ENCODE measurements around the gene STARD6. TPM values are rescaled to one million over a fixed set of nuclear protein-coding genes. Genes with fewer than 3 reads are reported as not detected.

Gene STARD6
- total RNA-seq, 2 experiments from 2014 or later: not detected

GRCh38 chr18:54359233-54359632 lies 1.6 kb upstream of the STARD6 start:
- Histone ChIP-seq H3K4me3 (ENCODE audit: low read length) (no peak overlapping the region), H3K36me3 (ENCODE audit: insufficient read depth, low read length) (no peaks in the 10 kb centered on the region), H3K27ac (ENCODE audit: low read depth in 1 of 2, low read length in 2 of 2) (no peak overlapping the region), H3K9me3 (ENCODE audit: control insufficient read depth in 1 of 2, insufficient read depth in 1 of 2, low read length in 2 of 2) (no peaks in the 10 kb centered on the region), H3K4me1 (ENCODE audit: insufficient read depth, low read length) (peaks cover 13% of the 10 kb centered on the region), H3K27me3 (ENCODE audit: control insufficient read depth in 1 of 2, insufficient read depth in 2 of 2, low read length in 2 of 2) (no peaks in the 10 kb centered on the region)
- TF ChIP-seq CTCF (IDR thresholded peaks at IDR 0.05): no peak
- Mint-ChIP-seq H3K27ac (no peak overlapping the region), H3K36me3 (ENCODE audit: low read depth) (peaks cover 16% of the 10 kb centered on the region), H3K4me1 (ENCODE audit: low read depth) (peaks cover 23% of the 10 kb centered on the region), H3K27me3 (no peaks in the 10 kb centered on the region), H3K9me3 (no peaks in the 10 kb centered on the region), H3K4me3 (peak overlapping the region; percentile 98)
- POLR2A ChIA-PET: no interaction called here
- DNase-seq (no peak), ATAC-seq (ENCODE audit: poor library complexity) (no peak)
- CTCF ChIA-PET: no interaction called here
- intact Hi-C loops (cut with DNase I, micrococcal nuclease): no loop called here

GRCh38 chr18:54358495-54359040 lies 910 bp upstream of the STARD6 start:
- peak overlapping the region; percentile 83 for H3K27ac Mint-ChIP-seq

GRCh38 chr18:54357082-54357659 lies 487 bp downstream of the STARD6 start:
- ATAC-seq (ENCODE audit: poor library complexity) (peak; percentile 15), DNase-seq (no peak)
- H3K9me3 ChIP-seq (ENCODE audit: control insufficient read depth in 1 of 2, insufficient read depth in 1 of 2, low read length in 2 of 2): no peaks in the 10 kb centered on the region
- peaks cover 16% of the 10 kb centered on the region for H3K36me3 Mint-ChIP-seq (ENCODE audit: low read depth)
- peaks cover 2% of the 10 kb centered on the region for H3K27me3 Mint-ChIP-seq
- ChIA-PET CTCF (interaction anchor here (0.6 to 1.9 kb wide), 6 partner anchors 11 to 134 kb away, joined by 3 to 17 read pairs (median 4); no protein-coding TSS in a partner anchor), POLR2A (interaction anchor here (1.0 to 2.3 kb wide), 5 partner anchors 19 to 134 kb away, joined by 3 to 15 read pairs (median 13); partner anchors contain the start of genes MBD2 and POLI)
- no peaks in the 10 kb centered on the region for H3K9me3 Mint-ChIP-seq
- no peaks in the 10 kb centered on the region for H3K36me3 ChIP-seq (ENCODE audit: insufficient read depth, low read length)
- H3K4me1 ChIP-seq (ENCODE audit: insufficient read depth, low read length): peaks cover 13% of the 10 kb centered on the region
- peaks cover 0 to 6% of the 10 kb centered on the region in 2 experiments for H3K27me3 ChIP-seq (ENCODE audit: control insufficient read depth in 1 of 2, insufficient read depth in 2 of 2, low read length in 2 of 2)
- peak overlapping the region; percentile 83 for H3K27ac Mint-ChIP-seq
- TF ChIP-seq CTCF (IDR thresholded peaks at IDR 0.05): no peak
- peaks cover 23% of the 10 kb centered on the region for H3K4me1 Mint-ChIP-seq (ENCODE audit: low read depth)
- peak overlapping the region; percentile 81 for H3K4me3 ChIP-seq (ENCODE audit: low read length)
- intact Hi-C loops (cut with DNase I, micrococcal nuclease): loop anchor here (1.0 to 2.0 kb wide), 2 partner anchors 132 to 134 kb away; partner anchors contain the start of gene MBD2 (in 1 of the 2)
- H3K27ac ChIP-seq (ENCODE audit: low read depth in 1 of 2, low read length in 2 of 2): peak overlapping the region in 1 of 2 donors; percentile 65
- H3K4me3 Mint-ChIP-seq: peak overlapping the region; percentile 98

More at GRCh38 chr18:54358495-54359040, 910 bp upstream of the STARD6 start:
- no peaks in the 10 kb centered on the region for H3K9me3 ChIP-seq (ENCODE audit: control insufficient read depth in 1 of 2, insufficient read depth in 1 of 2, low read length in 2 of 2)
- Mint-ChIP-seq H3K4me3 (peak overlapping the region; percentile 98), H3K27me3 (no peaks in the 10 kb centered on the region), H3K36me3 (ENCODE audit: low read depth) (peaks cover 16% of the 10 kb centered on the region), H3K9me3 (no peaks in the 10 kb centered on the region), H3K4me1 (ENCODE audit: low read depth) (peaks cover 23% of the 10 kb centered on the region)
- CTCF ChIA-PET: interaction anchor here (1.7 kb wide), 1 partner anchor 88 kb away, joined by 11 read pairs; no protein-coding TSS in a partner anchor
- no peaks in the 10 kb centered on the region for H3K36me3 ChIP-seq (ENCODE audit: insufficient read depth, low read length)
- H3K4me1 ChIP-seq (ENCODE audit: insufficient read depth, low read length): peaks cover 13% of the 10 kb centered on the region
- ATAC-seq (ENCODE audit: poor library complexity) (no peak), DNase-seq (no peak)
- H3K4me3 ChIP-seq (ENCODE audit: low read length): peak overlapping the region; percentile 81
- POLR2A ChIA-PET: interaction anchor here (1.0 to 2.3 kb wide), 3 partner anchors 81 to 134 kb away, joined by 3 to 15 read pairs (median 13); partner anchors contain the start of genes MBD2 and POLI
- H3K27ac ChIP-seq (ENCODE audit: low read depth in 1 of 2, low read length in 2 of 2): no peak overlapping the region
- no peaks in the 10 kb centered on the region for H3K27me3 ChIP-seq (ENCODE audit: control insufficient read depth in 1 of 2, insufficient read depth in 2 of 2, low read length in 2 of 2)
- intact Hi-C loops (cut with DNase I, micrococcal nuclease): no loop called here
- TF ChIP-seq CTCF (IDR thresholded peaks at IDR 0.05): no peak

All from CD4-positive, alpha-beta T cell (primary cell).